Left ventricle myocardium inferior (tissue), 1 donor: ENCODE data around the gene KCNA10. TPM values are rescaled to one million over a fixed set of nuclear protein-coding genes. Genes with fewer than 3 reads are reported as not detected.

Experiments
- DNase-seq: peaks from one replicate; pipeline ENCODE4 v3.0.0-alpha.2; 2020
- H3K27ac ChIP-seq: fragments of 200-600 bp; replicated peaks from 2 replicates; pipeline ENCODE4 v1.8.0; 2021
- H3K27me3 ChIP-seq: fragments of 200-600 bp; 2 replicates; pipeline ENCODE4 v1.8.0; 2021; ENCODE audit warnings: low read depth
- H3K36me3 ChIP-seq: fragments of 200-600 bp; 2 replicates; pipeline ENCODE4 v1.8.0; 2021
- H3K4me1 ChIP-seq: fragments of 200-600 bp; 2 replicates; pipeline ENCODE4 v1.8.0; 2021
- H3K4me3 ChIP-seq: fragments of 200-600 bp; 2 replicates; pipeline ENCODE4 v1.8.0; 2021; ENCODE audit warnings: mild to moderate bottlenecking, moderate library complexity
- H3K9me3 ChIP-seq: fragments of 200-600 bp; replicated peaks from 2 replicates; pipeline ENCODE4 v1.8.0; 2021
- intact Hi-C: fragments of 100-400 bp; cut with micrococcal nuclease; formaldehyde crosslinking; loops from one replicate; pipeline ENCODE4 v1.11.0; 2022
- total RNA-seq: library from RNA; stranded (reverse); fragmentation: NEBNext Ultra II Directional; extraction: Animal tissue kit (Norgen Biotek cat#: 25700); gene quantifications from one replicate; pipeline ENCODE4 v1.2.1, GENCODE V29; 2021
- TF ChIP-seq, protein P1 (sequence below): fragments of 200-600 bp; IDR thresholded peaks from 2 replicates; pipeline ENCODE4 v1.8.0; 2021; ENCODE audit warnings: antibody characterized with exemption, mild to moderate bottlenecking, borderline replicate concordance
- donor health status: DM: no; HTN: yes; CAD: no; lungs with severe emphysema.

The KCNA10 gene
- total RNA-seq, 1 donor from 2014 or later, result not detected

- Histone ChIP-seq H3K4me1 (peaks cover 21% of the 10 kb centered on the region), H3K27me3 (peaks cover 5% of the 10 kb centered on the region), H3K4me3 (no peak overlapping the region), H3K27ac (no peak overlapping the region), H3K9me3 (no peaks in the 10 kb centered on the region), H3K36me3 (no peaks in the 10 kb centered on the region)
- intact Hi-C loops, result no loop called here
- TF ChIP-seq, protein P1, sequence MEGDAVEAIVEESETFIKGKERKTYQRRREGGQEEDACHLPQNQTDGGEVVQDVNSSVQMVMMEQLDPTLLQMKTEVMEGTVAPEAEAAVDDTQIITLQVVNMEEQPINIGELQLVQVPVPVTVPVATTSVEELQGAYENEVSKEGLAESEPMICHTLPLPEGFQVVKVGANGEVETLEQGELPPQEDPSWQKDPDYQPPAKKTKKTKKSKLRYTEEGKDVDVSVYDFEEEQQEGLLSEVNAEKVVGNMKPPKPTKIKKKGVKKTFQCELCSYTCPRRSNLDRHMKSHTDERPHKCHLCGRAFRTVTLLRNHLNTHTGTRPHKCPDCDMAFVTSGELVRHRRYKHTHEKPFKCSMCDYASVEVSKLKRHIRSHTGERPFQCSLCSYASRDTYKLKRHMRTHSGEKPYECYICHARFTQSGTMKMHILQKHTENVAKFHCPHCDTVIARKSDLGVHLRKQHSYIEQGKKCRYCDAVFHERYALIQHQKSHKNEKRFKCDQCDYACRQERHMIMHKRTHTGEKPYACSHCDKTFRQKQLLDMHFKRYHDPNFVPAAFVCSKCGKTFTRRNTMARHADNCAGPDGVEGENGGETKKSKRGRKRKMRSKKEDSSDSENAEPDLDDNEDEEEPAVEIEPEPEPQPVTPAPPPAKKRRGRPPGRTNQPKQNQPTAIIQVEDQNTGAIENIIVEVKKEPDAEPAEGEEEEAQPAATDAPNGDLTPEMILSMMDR, result no peak
- DNase-seq, result no peak
Measured at GRCh38 chr1:110474444-110474843, 44.5 kb downstream of the KCNA10 start.

DNA sequence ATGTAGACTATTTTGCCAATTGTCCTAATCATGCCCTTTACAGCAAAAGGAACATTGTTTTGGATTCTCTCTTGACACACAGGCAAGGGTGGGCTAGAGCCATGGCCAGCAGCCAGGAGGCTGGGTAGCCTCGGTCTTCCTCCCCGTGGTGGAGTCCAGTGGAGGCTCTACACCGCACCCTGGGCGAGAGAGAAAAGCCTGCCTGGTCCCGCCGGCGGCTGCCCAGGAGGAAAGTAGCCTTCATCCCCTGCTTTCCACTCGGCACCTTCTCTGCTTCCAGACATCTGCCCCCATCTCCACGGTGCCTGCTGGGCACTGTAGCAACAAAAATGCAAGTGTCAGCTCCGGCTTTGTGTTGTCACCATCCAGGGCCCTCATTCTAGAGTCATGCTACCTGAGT is 46.4 kb downstream of the KCNA10 start:
- intact Hi-C loops, result no loop called here
- no peaks in the 10 kb centered on the region for H3K36me3 ChIP-seq
- no peak overlapping the region for H3K27ac ChIP-seq
- TF ChIP-seq, protein P1, result no peak
- H3K27me3 ChIP-seq, result peaks cover 5% of the 10 kb centered on the region
- peaks cover 14% of the 10 kb centered on the region for H3K4me1 ChIP-seq
- H3K9me3 ChIP-seq, result no peaks in the 10 kb centered on the region
- no peak overlapping the region for H3K4me3 ChIP-seq
- no peak for DNase-seq

- TF ChIP-seq, protein P1, result no peak
- no peak overlapping the region for H3K27ac ChIP-seq
- H3K4me3 ChIP-seq, result no peak overlapping the region
- H3K4me1 ChIP-seq, result peaks cover 14% of the 10 kb centered on the region
- no peak for DNase-seq
- intact Hi-C loops, result no loop called here
- H3K27me3 ChIP-seq, result peaks cover 5% of the 10 kb centered on the region
- no peaks in the 10 kb centered on the region for H3K36me3 ChIP-seq
- no peaks in the 10 kb centered on the region for H3K9me3 ChIP-seq
Measured at GRCh38 chr1:110471131-110471530, 47.8 kb downstream of the KCNA10 start.

Other genes starting within 250 kb of the KCNA10 start
- 12.6 TPM for gene RBM15, start 179.8 kb downstream of the KCNA10 start, total RNA-seq
- gene SLC16A4, start 128.1 kb downstream of the KCNA10 start, total RNA-seq, result 3.3 TPM
- gene LAMTOR5, start 111.5 kb downstream of the KCNA10 start, total RNA-seq, result 266 TPM
- gene PROK1, start 68.0 kb downstream of the KCNA10 start, total RNA-seq, result not detected
- 0.71 TPM for gene KCNA2, start 87.2 kb upstream of the KCNA10 start, total RNA-seq
- gene KCNA3, start 155.8 kb upstream of the KCNA10 start, total RNA-seq, result 0.22 TPM